Progenitor cell of endocrine pancreas (in vitro differentiated cells): Measurements from ENCODE around the gene ADAM11. TPM values are rescaled to one million over a fixed set of nuclear protein-coding genes. Genes with fewer than 3 reads are reported as not detected.
A peak's percentile ranks its signal among the peaks of the same experiment; 100 is the strongest.

Experiments used
- DNase-seq: peaks from one replicate; pipeline ENCODE4 v3.0.0; 2021; ENCODE audit warnings: low spot score; ENCODE audit not compliant: unreplicated experiment
- H3K27ac Mint-ChIP-seq: 2 replicates; pipeline ENCODE4 v1.8.0; 2021; ENCODE audit warnings: mild to moderate bottlenecking, moderate library complexity, mixed read lengths
- H3K27me3 Mint-ChIP-seq: 2 replicates; pipeline ENCODE4 v1.8.0; 2021; ENCODE audit warnings: mixed read lengths
- H3K36me3 Mint-ChIP-seq: 2 replicates; pipeline ENCODE4 v1.8.0; 2022; ENCODE audit warnings: mixed read lengths; ENCODE audit not compliant: insufficient read depth
- H3K4me1 Mint-ChIP-seq: 2 replicates; pipeline ENCODE4 v1.8.0; 2021; ENCODE audit warnings: low read depth, mixed read lengths
- H3K4me3 Mint-ChIP-seq: 2 replicates; pipeline ENCODE4 v1.8.0; 2021; ENCODE audit warnings: low read depth, mild to moderate bottlenecking, moderate library complexity, mixed read lengths
- H3K9me3 Mint-ChIP-seq: 2 replicates; pipeline ENCODE4 v1.8.0; 2021; ENCODE audit warnings: low read depth, mixed read lengths
- CTCF ChIP-seq: fragments of 200-600 bp; sonication (generic); IDR thresholded peaks from one replicate; pipeline ENCODE4 v1.5.0; 2021; ENCODE audit warnings: antibody characterized with exemption, mild to moderate bottlenecking; ENCODE audit not compliant: unreplicated experiment
- total RNA-seq: library from RNA; stranded (reverse); gene quantifications from 2 replicates; pipeline ENCODE4 v1.2.1, GENCODE V29; 2021

Gene ADAM11
- total RNA-seq, 1 donor from 2014 or later, result 1.4 TPM

DNA sequence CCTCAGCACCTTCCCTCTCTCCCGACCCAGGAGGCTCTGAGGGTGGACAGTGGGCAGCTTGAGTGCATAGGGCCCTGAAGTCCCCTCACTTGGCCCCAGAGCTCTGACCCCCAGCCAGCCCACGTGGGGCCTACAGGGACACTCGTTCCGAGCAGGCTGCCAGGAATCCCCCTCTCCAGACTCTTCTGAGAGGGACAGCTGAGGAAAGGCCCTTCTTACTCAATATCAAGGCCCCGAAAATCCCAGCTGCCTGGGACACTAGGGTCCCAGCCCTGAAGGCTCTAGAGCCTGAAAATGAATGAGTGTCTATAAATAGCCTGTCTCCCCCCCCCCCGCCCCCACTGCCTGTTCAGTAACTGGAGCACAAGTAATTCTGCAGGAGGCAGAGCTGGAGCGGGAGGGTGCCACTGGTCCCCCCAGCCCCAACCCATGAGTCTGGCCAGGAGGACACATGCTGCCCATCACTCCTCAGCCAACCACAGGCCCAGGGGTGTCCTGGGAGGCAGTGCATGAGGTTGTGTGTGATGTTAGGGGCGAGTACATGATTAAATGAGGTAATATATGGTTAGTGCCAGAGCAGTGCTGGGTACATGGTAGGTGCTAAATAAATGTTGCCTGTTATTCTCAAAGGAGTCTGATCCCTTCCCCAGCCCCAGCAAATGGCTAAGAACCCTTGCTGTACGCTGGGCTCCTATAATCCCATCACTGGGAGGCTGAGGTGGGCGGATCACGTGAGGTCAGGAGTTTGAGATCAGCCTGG is 11.6 kb downstream of the ADAM11 start:
- DNase-seq, result no peak
- no peaks in the 10 kb centered on the region for H3K9me3 Mint-ChIP-seq
- no peaks in the 10 kb centered on the region for H3K4me1 Mint-ChIP-seq
- no peaks in the 10 kb centered on the region for H3K36me3 Mint-ChIP-seq
- no peak for TF ChIP-seq CTCF
- H3K4me3 Mint-ChIP-seq, result no peak overlapping the region
- H3K27me3 Mint-ChIP-seq, result peaks cover 11% of the 10 kb centered on the region
- no peak overlapping the region for H3K27ac Mint-ChIP-seq

DNA sequence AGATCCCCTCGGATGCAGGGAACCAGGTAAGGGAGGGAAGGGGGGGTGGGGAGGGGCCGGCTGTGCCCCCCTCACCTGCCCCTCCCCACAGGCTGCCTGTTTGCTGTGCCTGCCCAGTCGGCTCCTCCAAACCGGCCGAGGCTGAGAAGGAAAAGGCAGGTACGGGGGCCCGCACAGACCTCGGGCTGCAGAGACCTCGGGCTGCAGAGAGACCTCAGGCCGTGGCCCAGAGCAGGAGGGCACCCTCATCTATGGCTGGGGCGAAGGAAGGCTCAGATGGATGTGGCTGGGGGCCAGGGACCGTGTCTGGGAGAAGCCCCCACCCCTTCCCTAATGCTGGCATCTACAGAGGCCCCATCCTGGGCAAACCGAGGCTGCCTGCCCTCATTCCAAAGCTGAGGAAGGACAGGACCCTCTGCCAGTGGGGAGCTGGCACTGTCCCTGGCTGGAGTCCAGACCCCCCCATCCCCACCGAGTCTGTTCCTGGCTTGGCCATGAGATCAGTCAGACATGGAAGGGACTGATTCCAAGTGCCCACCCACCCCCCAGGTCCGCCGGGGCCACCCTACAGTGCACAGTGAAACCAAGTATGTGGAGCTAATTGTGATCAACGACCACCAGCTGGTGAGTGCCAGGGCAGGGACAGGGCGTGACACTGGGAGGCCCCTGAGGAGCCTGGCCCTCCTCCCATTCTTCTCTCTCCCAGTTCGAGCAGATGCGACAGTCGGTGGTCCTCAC is 13.7 kb downstream of the ADAM11 start:
- no peaks in the 10 kb centered on the region for H3K36me3 Mint-ChIP-seq
- no peak overlapping the region for H3K27ac Mint-ChIP-seq
- no peak for TF ChIP-seq CTCF
- DNase-seq, result no peak
- H3K27me3 Mint-ChIP-seq, result peaks cover 16% of the 10 kb centered on the region
- H3K4me1 Mint-ChIP-seq, result no peaks in the 10 kb centered on the region
- H3K4me3 Mint-ChIP-seq, result no peak overlapping the region
- H3K9me3 Mint-ChIP-seq, result no peaks in the 10 kb centered on the region

GRCh38 chr17:44773140-44773539 is 14.4 kb downstream of the ADAM11 start:
- Mint-ChIP-seq H3K27ac (no peak overlapping the region), H3K36me3 (no peaks in the 10 kb centered on the region), H3K4me3 (no peak overlapping the region), H3K4me1 (no peaks in the 10 kb centered on the region), H3K27me3 (peaks cover 23% of the 10 kb centered on the region), H3K9me3 (no peaks in the 10 kb centered on the region)
- no peak for DNase-seq
- no peak for TF ChIP-seq CTCF

- Mint-ChIP-seq H3K4me3 (peak overlapping the region; percentile 78), H3K36me3 (no peaks in the 10 kb centered on the region), H3K9me3 (no peaks in the 10 kb centered on the region), H3K27ac (peak overlapping the region; percentile 73), H3K4me1 (no peaks in the 10 kb centered on the region), H3K27me3 (peaks cover 23% of the 10 kb centered on the region)
- peak; percentile 92 for DNase-seq
- TF ChIP-seq CTCF, result peak; percentile 97
These were observed 15.7 kb downstream of the ADAM11 start for GRCh38 chr17:44774271-44775135.
